ENCODE data around the gene ATP6V0E1. TPM values are rescaled to one million over a fixed set of nuclear protein-coding genes. Genes with fewer than 3 reads are reported as not detected.

The ATP6V0E1 gene
- polyA plus RNA-seq, 1 donor from 2014 or later: 53.0 TPM

- no peaks in the 10 kb centered on the region for H3K9me2 ChIP-seq (ENCODE audit: insufficient read depth, low read length)
- no peaks in the 10 kb centered on the region for H3K36me3 ChIP-seq (ENCODE audit: insufficient read depth, low read length)
- H3K27me3 ChIP-seq (ENCODE audit: insufficient read depth, low read depth, low read length): no peaks in the 10 kb centered on the region
- no peaks in the 10 kb centered on the region for H3K9me3 ChIP-seq (ENCODE audit: low read length)
- H3K27ac ChIP-seq (ENCODE audit: low read length): no peak overlapping the region
- H3K4me2 ChIP-seq (ENCODE audit: low read length): no peak overlapping the region
- H3K4me3 ChIP-seq (ENCODE audit: low read length): no peak overlapping the region
- H2AFZ ChIP-seq (ENCODE audit: low read depth, low read length): no peak overlapping the region
- TF ChIP-seq RAD21 (conservative IDR thresholded peaks at IDR 0.05) (no peak), TAF1 (IDR thresholded peaks at IDR 0.05; ENCODE audit: low read depth) (no peak), SMC3 (conservative IDR thresholded peaks at IDR 0.05; ENCODE audit: poor library complexity) (no peak), MXI1 (conservative IDR thresholded peaks at IDR 0.05; ENCODE audit: poor library complexity, severe bottlenecking) (no peak), EZH2 (IDR thresholded peaks at IDR 0.05; ENCODE audit: borderline replicate concordance, insufficient read depth, low read length, poor library complexity, severe bottlenecking) (no peak), CTCF (IDR thresholded peaks at IDR 0.05; ENCODE audit: poor library complexity, severe bottlenecking) (no peak), POLR2AphosphoS5 (IDR thresholded peaks at IDR 0.05) (no peak), EP300 (conservative IDR thresholded peaks at IDR 0.05; ENCODE audit: poor library complexity, severe bottlenecking) (no peak), REST (IDR thresholded peaks at IDR 0.05; ENCODE audit: borderline replicate concordance) (no peak)
- no peaks in the 10 kb centered on the region for H4K20me1 ChIP-seq (ENCODE audit: insufficient read depth)
- no peaks in the 10 kb centered on the region for H3K79me2 ChIP-seq (replicated peaks; ENCODE audit: insufficient read depth, low read length)
- H3K9ac ChIP-seq (ENCODE audit: low read length): no peak overlapping the region
- H3F3A ChIP-seq (ENCODE audit: insufficient read depth, low read length, poor library complexity, severe bottlenecking): no peaks in the 10 kb centered on the region
Measured at GRCh38 chr5:173050791-173051190, 67.2 kb downstream of the ATP6V0E1 start.

GRCh38 chr5:173051746-173052145 lies 68.2 kb downstream of the ATP6V0E1 start:
- H3K36me3 ChIP-seq (ENCODE audit: insufficient read depth, low read length): no peaks in the 10 kb centered on the region
- H2AFZ ChIP-seq (ENCODE audit: low read depth, low read length): no peak overlapping the region
- no peak overlapping the region for H3K9ac ChIP-seq (ENCODE audit: low read length)
- H3K4me3 ChIP-seq (ENCODE audit: low read length): no peak overlapping the region
- H3F3A ChIP-seq (ENCODE audit: insufficient read depth, low read length, poor library complexity, severe bottlenecking): no peaks in the 10 kb centered on the region
- H3K9me3 ChIP-seq (ENCODE audit: low read length): no peaks in the 10 kb centered on the region
- H3K9me2 ChIP-seq (ENCODE audit: insufficient read depth, low read length): no peaks in the 10 kb centered on the region
- no peaks in the 10 kb centered on the region for H3K27me3 ChIP-seq (ENCODE audit: insufficient read depth, low read depth, low read length)
- TF ChIP-seq REST (IDR thresholded peaks at IDR 0.05; ENCODE audit: borderline replicate concordance): no peak
- no peak for TF ChIP-seq MXI1 (conservative IDR thresholded peaks at IDR 0.05; ENCODE audit: poor library complexity, severe bottlenecking)
- TF ChIP-seq TAF1 (IDR thresholded peaks at IDR 0.05; ENCODE audit: low read depth): no peak
- no peak for TF ChIP-seq SMC3 (conservative IDR thresholded peaks at IDR 0.05; ENCODE audit: poor library complexity)
- no peak for TF ChIP-seq EZH2 (IDR thresholded peaks at IDR 0.05; ENCODE audit: borderline replicate concordance, insufficient read depth, low read length, poor library complexity, severe bottlenecking)
- TF ChIP-seq EP300 (conservative IDR thresholded peaks at IDR 0.05; ENCODE audit: poor library complexity, severe bottlenecking): no peak
- no peak for TF ChIP-seq RAD21 (conservative IDR thresholded peaks at IDR 0.05)
- no peak for TF ChIP-seq CTCF (IDR thresholded peaks at IDR 0.05; ENCODE audit: poor library complexity, severe bottlenecking)
- no peak for TF ChIP-seq POLR2AphosphoS5 (IDR thresholded peaks at IDR 0.05)
- no peak overlapping the region for H3K4me2 ChIP-seq (ENCODE audit: low read length)
- no peak overlapping the region for H3K27ac ChIP-seq (ENCODE audit: low read length)
- H3K79me2 ChIP-seq (replicated peaks; ENCODE audit: insufficient read depth, low read length): no peaks in the 10 kb centered on the region
- H4K20me1 ChIP-seq (ENCODE audit: insufficient read depth): no peaks in the 10 kb centered on the region
